GM18499 (cell line): ENCODE data around the gene CDON.

Experiments
- ATAC-seq: cut with Tn5 transposase; IDR thresholded peaks from one replicate; pipeline ENCODE4 v1.9.1; 2021; ENCODE audit warnings: moderate number of reproducible peaks; ENCODE audit not compliant: insufficient read depth, unreplicated experiment

The CDON gene

GRCh38 chr11:125948278-125949051, 114.2 kb downstream of the CDON start:
- no peak for ATAC-seq

- no peak for ATAC-seq
These were observed 115.0 kb downstream of the CDON start for GRCh38 chr11:125947419-125948277.

GRCh38 chr11:125946712-125947418, 115.8 kb downstream of the CDON start:
- ATAC-seq, result no peak

- ATAC-seq, result no peak
These were observed 116.7 kb downstream of the CDON start, which contains the start of gene VSIG10L2 for GRCh38 chr11:125945797-125946520. TSS of gene VSIG10L2 (plus strand) at chr11:125946044. CDS start at chr11:125946056, 12 bp downstream.

GRCh38 chr11:125945011-125945796, 117.5 kb downstream of the CDON start:
- ATAC-seq, result no peak

GRCh38 chr11:125944350-125945010, 118.2 kb downstream of the CDON start:
- ATAC-seq, result no peak

GRCh38 chr11:125943661-125944349, 118.9 kb downstream of the CDON start:
- ATAC-seq, result no peak

GRCh38 chr11:125942771-125943428, 119.8 kb downstream of the CDON start:
- ATAC-seq, result no peak

GRCh38 chr11:125941619-125942611, 120.8 kb downstream of the CDON start:
- ATAC-seq, result no peak

- no peak for ATAC-seq
These were observed 121.4 kb downstream of the CDON start for GRCh38 chr11:125941267-125941618.

GRCh38 chr11:125940145-125940544, 122.5 kb downstream of the CDON start:
- no peak for ATAC-seq

- ATAC-seq, result no peak
These were observed 123.6 kb downstream of the CDON start for GRCh38 chr11:125939081-125939521.

GRCh38 chr11:125938418-125938817, 124.2 kb downstream of the CDON start:
- ATAC-seq, result no peak

GRCh38 chr11:125935618-125936199, 127.0 kb downstream of the CDON start:
- ATAC-seq, result no peak

- ATAC-seq, result no peak
These were observed 127.6 kb downstream of the CDON start for GRCh38 chr11:125935056-125935455.

- no peak for ATAC-seq
These were observed 128.2 kb downstream of the CDON start for GRCh38 chr11:125934473-125934872.
